AML-193 (cell line): ENCODE measurements around the gene MLIP.

Experiments
- DNase-seq, 2 experiments: peaks; one replicate each; lab custom pipeline; 2025; lab: John Stamatoyannopoulos, UW

The MLIP gene

DNA sequence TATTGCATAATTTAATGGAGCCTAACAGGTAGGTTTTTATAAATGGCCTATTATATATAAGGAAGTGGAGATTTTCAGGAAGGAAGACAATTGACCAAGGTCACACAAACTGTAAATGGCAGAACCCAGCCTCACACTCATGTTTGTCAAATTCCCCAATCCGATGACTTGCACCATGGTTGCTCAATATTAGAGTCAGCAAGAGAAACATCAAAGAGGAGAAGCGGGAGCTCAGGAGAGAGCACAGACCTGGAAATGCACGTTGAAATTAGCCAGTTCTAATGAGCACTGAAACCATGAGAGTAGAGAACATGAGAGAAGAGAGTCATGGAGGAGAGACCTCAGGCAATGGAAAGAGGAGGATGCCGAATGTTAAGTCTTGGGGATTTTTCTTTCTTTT lies 13.5 kb upstream of the MLIP start:
- DNase-seq, result peak; percentile 25 to 39

DNA sequence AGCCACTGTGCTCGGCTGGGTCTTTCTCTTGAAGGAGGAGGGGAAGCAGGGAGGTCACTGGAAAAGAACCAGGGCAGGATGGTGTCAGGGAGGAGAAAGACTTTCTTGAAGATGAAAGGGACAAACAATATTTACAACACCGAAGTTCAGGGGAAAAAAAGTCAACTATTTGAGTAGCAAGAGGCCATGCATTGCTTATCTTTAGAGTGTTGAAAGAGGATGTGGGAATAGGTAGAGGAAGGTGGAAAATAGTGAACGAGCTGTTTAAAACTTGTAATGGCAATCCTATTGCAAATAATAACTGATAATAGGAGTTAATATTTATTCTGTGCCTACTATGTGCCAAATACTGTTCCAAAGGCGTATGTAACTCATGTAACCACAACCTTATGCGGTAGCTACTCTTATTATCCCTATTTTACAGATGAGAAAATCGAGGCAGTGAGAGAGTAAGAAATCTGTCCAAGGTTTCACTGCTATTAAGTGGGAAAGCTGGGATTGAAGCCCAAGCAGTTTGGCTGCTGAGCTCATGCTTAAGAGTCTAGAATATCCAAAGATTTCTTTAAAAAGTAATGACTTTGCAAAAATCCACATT lies 12.7 kb upstream of the MLIP start:
- DNase-seq, result no peak

DNA sequence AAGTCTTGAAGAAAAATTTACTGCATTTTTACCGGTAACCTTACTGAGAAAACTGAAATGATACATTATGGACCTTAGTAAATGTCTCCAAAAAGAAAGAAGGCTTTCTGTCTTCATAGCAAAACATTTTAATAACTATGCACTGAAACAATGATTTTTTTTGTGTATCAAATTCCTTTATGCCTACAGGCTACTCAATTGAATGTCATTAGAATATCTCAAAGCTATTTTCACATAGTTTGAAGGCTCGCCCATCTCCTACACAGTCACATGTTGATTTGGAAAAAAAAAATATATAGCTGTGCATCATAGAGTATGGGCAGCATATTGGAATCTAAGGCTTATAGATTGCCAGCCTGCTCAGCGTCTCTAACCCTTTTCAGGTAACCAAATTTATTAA lies 12.0 kb upstream of the MLIP start:
- DNase-seq, result no peak

DNA sequence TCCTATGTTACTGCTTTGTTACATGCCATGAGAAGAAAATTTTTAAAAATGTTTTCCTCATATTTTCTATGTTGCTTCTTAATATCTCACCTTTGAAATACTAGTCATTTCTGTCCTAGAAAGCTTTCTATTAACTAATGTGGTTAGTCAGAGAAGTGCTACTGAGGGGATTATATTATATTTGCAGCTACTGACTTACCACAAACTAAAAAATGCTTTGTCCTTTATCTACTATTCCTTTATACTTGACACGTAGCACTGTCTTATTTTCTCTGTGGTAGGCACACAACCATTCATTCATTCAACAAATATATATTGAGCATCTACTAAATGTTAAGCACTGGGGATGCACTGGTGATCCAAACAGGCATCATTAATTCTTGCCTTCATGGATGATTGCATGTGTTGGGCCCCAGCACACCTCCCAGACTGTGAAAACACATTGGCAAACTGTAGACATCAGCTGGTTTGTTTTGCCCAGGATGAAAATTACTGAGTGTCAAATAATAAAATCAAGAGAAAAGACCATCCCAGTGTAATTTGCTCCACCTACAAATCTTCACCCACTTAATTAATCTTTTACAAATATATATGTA lies 10.7 kb upstream of the MLIP start:
- DNase-seq, result no peak

DNA sequence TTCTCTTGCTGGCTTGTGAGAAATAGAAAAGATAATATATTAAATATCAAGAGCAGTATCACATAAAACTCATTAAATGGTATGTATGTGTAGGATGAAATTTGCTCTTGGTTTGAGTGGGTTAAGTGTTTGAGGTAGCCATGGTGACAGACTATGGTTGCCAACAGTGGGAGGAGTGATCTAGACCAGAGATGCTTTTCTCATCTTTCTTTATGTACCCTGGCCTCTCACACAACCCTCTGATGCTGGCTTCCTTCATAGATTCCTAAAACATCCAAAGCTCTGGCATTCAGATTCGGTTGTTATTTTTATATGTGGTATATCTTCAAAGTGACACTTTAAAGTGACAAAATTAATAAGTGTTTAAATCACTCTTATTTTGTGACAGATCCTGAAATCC lies 9.0 kb upstream of the MLIP start:
- no peak for DNase-seq

DNA sequence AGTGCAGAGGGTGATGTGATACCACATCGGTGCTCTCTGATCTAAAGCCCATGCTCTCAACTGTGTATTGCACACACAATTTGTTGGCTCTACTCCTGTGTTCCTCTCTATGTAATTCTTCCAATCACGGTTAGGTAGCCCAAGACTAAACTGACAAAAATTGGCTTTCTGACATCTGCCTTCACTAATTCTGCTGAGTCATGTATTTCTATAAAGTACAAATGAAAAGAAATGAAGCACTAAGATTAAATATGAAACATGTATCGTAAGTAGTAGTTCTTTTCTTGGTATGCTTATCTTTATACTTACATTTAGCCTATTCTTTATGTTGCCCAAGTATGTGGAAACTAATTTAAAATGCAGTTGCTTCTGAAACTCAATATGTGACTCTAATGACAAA lies 7.7 kb upstream of the MLIP start:
- DNase-seq, result no peak

DNA sequence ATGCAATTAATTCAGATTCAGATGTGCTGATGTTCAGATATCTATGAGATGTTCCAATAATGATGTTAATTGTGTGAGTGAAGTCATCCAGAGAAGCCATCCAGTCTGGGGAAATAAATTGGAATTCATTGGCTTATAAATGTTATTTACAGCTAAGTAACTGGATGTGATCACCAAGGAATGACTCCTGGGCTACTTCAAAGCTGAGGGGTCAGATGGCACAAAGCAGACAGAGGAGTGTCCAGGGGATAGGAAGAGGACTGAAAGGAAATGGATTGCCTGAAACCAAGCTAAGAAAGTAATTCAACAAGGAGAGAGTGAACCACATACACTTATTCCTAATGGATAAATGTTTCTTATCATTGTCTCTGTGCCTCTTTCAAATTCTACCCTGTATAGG lies 4.5 kb upstream of the MLIP start:
- no peak for DNase-seq

DNA sequence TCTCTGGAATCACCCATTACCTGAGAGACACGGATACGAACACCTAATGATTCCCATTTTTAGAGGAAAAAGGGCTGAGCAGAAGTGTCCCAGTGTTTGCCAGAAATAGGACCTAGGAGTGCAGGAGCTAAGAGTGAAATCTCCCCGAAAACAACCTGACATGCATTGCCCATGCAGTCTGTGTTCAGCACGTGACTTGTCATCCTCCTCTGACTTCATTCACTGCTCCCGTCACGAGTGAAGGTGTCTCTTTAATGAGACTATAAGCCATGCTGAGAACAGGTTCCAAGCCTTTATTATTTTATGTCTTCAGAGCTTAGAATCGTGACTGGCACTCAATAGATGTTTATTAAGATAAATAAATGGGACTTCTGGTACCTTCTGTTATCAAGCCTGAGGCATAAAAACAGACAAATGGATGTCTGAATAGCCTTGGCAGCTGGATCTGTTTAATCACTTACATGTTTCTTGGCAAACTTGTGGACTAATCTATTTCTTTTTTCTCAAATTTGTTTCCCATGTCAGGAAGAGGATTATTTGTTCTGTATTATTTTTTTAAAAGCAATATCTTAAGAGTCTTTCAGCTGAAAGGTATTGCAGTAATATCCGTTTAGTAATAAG lies 3.7 kb upstream of the MLIP start:
- DNase-seq, result no peak

DNA sequence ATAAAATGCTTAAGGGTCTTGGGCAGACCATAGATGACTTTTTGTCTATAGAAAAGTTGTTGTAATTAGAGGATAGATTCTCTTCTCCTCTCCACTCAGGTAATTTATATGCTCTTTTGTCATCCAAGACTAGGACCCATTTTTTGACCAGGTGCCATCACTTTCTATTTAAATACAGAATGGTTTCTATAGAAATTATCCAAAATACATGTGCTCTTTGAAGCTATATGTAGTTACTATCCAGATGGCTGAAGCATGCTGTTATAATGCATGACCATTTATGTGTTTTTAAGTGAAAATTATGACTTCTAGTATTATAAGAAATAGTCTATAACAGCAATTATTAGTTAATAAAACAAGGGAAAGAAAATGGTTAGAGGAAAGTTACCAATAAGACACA lies 3.0 kb upstream of the MLIP start:
- no peak for DNase-seq

DNA sequence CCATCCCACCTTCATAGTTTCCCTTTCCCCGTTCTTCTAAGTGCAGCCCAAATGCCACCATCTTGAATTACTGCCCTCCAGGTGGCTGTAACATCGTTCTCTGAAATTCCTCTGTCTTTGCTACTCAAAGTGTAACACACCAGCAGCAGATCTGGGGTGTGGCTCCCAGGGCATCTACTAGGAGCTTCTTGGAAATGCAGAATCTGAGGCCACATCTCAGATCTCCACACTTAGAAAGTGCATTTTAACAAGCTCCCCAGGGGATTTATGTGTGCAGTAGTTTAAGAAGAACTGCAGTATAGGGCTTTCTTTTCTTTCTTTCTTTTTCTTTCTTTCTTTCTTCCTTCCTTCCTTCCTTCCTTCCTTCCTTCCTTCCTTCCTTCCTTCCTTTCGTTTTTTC lies 1.7 kb upstream of the MLIP start:
- DNase-seq, result no peak

DNA sequence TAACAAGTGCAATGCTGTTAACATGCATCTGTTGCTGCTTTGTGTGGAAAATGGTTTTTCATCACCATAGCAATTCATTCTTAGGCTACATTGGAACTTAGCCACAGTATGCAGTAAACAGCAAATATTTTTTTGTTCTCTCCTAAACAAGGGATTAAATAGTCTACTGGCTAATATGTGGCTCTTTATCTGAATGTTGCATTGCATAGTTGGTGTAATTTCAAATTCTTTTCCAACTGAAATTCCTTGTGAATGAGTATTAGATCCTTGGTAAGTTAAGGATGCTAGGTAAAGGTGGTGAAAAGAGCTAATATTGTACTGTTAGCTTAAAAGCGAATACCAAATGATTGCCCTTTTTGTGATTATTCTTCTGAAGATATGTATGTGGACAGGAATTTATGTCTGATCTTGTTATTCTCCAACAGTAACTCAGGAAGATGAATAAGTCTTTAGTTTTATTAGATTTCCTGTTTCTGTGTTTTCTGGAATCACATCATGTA lies 958 bp downstream of the MLIP start:
- DNase-seq, result no peak

DNA sequence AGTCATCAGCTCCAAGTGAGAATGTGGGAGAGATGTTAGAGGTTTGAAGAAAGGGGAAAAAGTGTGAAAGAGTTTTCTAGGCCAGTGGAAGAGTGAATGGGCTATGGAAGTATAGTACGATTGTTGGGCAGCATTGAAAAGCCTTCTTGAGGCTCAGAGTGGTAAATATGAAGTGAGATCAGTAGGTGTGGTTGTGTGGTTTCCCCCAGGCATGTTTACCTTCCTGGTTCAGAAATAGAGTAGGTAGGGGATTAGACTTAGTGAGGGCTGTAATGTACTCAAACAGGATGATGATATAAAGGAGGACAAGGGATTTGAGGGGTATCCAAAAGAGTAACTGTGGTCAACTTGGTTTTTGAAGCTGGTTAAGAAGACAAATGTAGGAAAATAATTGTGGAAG lies 3.7 kb downstream of the MLIP start:
- no peak for DNase-seq

DNA sequence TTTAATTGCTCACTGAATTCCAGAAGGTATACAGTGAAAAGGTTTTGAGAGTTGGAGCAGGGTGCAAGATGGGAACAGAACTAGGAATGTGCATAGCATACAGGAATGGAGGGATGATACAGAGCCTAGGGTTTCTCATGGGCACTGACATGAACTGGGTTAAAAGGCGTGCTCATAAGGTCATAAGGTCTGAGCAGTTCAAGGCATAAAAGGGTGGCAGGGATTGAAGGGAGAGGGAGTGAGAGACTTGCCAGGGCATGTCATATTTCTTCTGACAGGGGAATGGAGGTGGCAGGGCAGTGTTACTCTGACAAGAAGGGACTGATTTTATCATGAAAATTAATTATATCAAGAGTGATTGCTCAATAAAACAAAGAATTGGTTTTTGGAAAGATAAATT lies 4.7 kb downstream of the MLIP start:
- no peak for DNase-seq

DNA sequence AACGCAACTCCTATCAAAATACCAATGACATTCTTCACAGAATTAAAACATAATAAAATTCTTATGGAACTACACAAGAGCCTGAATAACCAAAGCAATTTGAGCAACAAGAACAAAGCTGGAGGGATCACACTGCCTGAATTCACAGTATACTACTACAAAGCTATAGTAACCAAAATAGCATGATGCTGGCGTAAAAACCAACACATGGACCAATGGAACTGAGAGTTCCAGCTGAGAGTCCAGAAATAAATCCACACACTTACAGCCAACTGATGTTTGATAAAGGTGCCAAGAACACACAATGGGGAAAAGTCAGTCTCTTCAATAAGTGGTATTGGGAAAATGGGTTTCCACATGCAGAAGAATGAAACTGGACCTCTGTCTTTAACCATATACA lies 6.9 kb downstream of the MLIP start:
- no peak for DNase-seq

DNA sequence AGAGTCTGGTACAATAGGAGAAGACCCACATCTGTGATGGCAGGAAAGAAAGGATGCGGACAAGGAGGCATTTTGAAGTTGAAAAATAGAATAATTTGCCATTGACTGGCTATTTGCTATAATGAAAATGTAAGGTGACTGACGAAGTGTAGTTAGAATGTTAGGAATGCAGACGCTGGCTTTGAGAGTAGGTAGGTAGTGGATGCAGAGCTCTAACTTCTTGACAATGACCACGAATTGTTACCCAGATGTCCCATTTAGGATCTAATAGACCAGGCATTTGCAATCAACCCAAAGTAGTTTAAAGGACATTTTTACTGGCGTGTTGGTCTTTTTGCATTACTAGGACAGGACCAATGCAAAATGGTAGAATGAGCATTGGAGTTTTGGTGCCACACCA lies 14.2 kb downstream of the MLIP start:
- DNase-seq, result no peak

DNA sequence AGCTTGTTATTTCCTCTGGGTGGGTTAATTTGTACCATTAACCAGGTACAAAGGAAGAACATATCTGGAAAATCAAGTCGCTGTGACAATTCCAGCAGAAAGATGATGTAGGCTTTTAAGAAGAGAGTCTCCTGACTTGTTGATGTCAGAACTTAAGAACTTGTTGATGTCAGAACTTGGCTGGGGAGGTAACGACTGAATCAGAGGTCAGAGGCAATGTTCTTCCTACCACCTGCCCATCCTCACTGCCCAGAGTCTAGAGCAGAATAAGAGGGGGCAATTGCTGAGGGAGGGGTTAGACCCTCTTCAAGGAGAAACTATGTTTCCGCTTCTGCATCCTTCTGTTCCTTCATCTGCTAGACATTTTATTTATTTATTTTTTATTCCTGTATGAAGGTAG lies 18.9 kb downstream of the MLIP start:
- no peak for DNase-seq

DNA sequence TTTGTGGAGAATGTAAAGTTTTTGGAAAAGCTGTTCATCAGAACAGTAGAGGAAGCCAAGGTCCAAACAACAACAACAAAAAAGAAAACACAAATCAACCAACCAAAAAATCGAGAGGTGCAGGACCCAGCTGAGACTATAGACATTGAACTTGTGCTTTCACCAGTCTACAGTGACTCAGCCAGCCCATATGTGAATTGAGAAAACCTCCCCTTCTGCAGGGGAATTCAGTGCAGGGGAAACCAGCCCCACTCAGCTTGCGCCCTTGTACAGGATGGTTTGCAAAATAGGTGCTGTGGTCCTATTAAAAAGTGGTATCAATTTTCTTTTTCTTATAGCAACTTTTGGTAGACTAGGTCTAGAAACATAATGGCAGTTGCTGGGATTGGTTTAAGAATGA lies 21.3 kb downstream of the MLIP start:
- no peak for DNase-seq

DNA sequence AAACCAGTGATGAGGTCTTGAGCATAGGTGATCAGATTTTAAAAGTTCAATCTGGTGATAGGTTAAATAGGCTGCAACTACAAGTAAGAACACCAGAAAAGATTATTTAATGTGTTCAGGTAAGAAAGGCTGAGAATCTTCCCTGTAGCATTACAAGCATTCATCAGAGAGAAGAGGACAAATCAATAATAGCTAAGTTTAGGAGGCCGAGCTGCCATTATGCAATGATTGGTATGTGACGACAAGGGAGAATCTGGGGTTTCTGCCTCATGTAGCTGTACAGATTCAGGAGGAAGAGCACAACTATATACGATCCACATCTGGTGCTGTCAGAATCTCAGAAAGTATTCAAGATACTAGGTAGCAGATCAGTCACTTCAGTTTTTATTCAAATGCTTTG lies 21.9 kb downstream of the MLIP start:
- DNase-seq, result no peak

DNA sequence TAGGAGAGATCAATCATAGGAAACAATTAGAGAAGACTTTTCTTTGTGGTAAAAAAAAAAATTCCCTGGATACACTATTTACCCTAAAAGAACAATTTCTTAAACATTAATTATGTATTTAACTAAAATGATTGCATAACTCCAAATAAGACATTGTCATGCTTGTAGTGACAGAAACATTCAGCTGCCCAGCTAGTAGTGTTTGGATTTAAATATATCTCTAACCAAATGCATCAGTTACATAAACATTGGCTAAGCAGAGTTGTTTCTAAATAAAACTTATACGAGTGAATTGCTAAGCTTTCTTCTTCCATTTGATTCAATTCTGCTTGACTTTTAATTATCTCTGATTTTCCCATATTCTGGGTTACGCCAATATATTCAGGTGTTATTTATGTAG lies 23.7 kb downstream of the MLIP start:
- DNase-seq, result no peak

DNA sequence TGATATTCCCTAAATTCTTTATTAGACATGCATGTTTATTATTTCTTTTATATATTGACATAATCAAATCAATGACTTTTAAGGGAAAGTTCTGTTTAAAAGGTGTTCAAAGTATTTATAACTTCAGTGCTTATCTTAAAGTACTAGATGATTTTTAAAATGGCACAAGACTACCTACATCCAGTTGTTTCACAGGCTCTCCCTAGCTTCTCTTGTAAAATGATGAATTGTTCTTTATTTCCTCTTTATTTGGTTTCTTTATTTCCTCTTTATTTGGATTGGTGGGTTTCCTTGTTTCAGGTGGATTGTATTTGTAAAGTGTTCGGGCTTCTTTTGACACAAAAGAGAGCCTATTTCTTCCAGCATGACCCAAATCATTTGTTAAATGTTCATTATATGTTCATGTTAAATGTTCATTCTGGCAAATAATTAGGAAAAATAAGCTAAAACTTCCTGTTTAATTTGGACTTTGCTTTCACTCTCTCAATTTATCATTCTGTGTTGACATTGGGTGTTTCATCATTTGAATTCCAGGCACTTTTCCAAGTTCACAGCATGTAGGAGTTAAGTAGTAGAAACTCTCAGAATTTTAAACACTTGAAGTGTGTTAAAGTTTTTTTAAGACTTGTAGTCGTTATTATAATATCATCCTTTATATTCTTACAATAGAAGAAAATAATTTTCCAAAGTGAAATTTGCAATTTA lies 24.6 kb downstream of the MLIP start:
- no peak for DNase-seq

DNA sequence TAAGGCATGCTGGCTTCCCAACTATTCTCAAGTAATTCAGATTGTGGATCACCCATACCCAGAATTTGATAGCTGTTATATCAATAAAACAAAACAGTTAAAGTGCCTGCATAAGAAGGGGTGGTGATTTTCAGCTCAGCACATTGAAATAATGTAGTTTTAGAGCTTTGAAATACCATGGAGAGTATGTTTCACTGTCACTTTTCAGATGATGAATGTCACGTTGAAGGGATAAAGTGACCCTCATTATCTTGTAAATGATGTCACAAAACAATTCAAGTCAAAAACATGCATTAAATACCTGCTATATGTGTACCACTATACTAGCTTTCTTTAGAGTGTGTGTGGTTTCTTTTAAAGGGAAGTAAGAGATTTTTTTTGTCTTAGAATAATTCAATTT lies 27.6 kb downstream of the MLIP start:
- no peak for DNase-seq

DNA sequence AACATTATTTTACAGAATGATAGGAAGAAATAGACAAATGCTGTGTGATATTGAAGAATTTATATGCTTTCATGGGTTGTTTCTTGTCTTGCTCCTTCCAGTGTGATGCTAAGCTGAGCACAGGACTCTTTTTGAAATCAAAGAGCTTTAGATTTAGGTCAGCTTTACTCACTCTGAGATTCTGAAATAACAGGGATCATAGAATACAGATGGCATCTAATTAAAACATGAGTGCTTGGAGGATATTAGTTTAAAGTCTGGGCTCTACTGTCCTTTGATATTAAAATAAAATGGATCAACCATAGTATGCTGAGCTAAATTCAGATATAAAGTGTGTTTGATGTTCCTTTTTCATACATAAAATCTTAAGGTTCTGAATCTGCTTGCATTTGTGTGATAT lies 29.6 kb downstream of the MLIP start:
- DNase-seq, result no peak

DNA sequence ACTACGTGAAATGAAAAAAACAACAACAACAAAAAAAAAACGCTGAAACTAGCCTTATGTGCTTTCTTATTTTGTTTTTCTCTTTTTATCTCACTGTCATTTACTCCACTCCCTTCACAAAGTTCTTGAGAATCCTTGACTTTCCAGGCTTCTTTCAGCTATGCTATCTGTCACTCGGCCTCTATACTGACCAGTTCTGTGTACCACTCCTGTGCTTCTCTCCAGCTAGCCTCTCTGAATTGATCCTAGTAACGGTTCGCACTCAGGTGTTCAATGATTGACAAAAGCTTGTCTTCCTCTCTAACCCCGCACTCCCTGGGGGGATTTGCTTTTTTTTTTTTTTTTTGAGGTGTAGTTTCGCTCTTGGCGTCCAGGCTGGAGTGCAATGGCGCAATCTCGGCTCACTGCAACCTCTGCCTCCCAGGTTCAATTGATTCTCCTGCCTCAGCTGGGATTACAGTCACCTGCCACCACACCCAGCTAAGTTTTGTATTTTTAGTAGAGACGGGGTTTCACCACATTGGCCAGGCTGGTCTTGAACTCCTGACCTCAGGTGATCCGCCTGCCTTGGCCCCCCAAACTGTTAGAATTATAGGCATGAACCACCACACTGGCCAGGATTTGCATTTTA lies 31.8 kb downstream of the MLIP start:
- DNase-seq, result no peak
